HepG2 (cell line): ENCODE results near the gene GRAMD1A. TPM values are rescaled to one million over a fixed set of nuclear protein-coding genes. Genes with fewer than 3 reads are reported as not detected.

Source experiments
- ARID2 ChIP-seq: sonication (generic); formaldehyde crosslinking; IDR thresholded peaks from 2 replicates; pipeline ENCODE4 v1.8.1; 2022; ENCODE audit warnings: mild to moderate bottlenecking, missing genetic modification reagents, borderline replicate concordance
- ASH2L ChIP-seq: fragments of 300-600, 200-600 bp; sonication (generic); IDR thresholded peaks from 2 replicates; pipeline ENCODE4 v1.7.0; 2017; ENCODE audit warnings: low read depth, mild to moderate bottlenecking, moderate library complexity, mixed read lengths, low read length; ENCODE audit not compliant: insufficient read length
- ATF1 ChIP-seq: IDR thresholded peaks from 2 replicates; pipeline ENCODE4 v1.6.1; 2016; ENCODE audit warnings: mild to moderate bottlenecking, control low read depth
- CHD2 ChIP-seq: IDR thresholded peaks from 2 replicates; pipeline ENCODE4 v1.6.1; 2011; ENCODE audit warnings: low read depth, low read length, improper control_type of control experiment
- EEA1 ChIP-seq: sonication (generic); formaldehyde crosslinking; IDR thresholded peaks from 2 replicates; pipeline ENCODE4 v1.5.1; 2020; ENCODE audit warnings: mild to moderate bottlenecking, missing genetic modification reagents, borderline replicate concordance
- FOXM1 ChIP-seq: sonication (generic); formaldehyde crosslinking; IDR thresholded peaks from 2 replicates; pipeline ENCODE4 v1.5.0; 2020; ENCODE audit warnings: missing genetic modification reagents
- HDAC1 ChIP-seq: sonication (generic); formaldehyde crosslinking; IDR thresholded peaks from 2 replicates; pipeline ENCODE4 v1.5.1; 2020; ENCODE audit warnings: mild to moderate bottlenecking, missing genetic modification reagents
- NPAS2 ChIP-seq: sonication (generic); formaldehyde crosslinking; IDR thresholded peaks from 2 replicates; pipeline ENCODE4 v1.8.0; 2022; ENCODE audit warnings: mild to moderate bottlenecking, missing genetic modification reagents, borderline replicate concordance
- ZFP90 ChIP-seq: sonication (generic); formaldehyde crosslinking; IDR thresholded peaks from 2 replicates; pipeline ENCODE4 v1.8.0; 2022; ENCODE audit warnings: missing genetic modification reagents, mild to moderate bottlenecking, inconsistent platforms, borderline replicate concordance
- polyA plus RNA-seq, 8 experiments: library from polyadenylated mRNA; depleted of rRNA in 3 of 8; stranded (reverse) in 7 of 8; unstranded in 1 of 8; fragments of >200 nt; fragmentation: Illumina TruSeq in 4 of 8; extraction: Trizol in 4 of 8; gene quantifications; 2 replicates each; pipeline versions ENCODE4 v1.2.1 to v1.2.3, GENCODE V29; 2011 to 2016; ENCODE audit warnings: low read depth in 4 of 8, missing spikeins in 1 of 8, mixed read lengths in 1 of 8; ENCODE audit not compliant: insufficient read depth in 1 of 8
- total RNA-seq, 5 experiments: library from RNA; depleted of rRNA; stranded (reverse); fragments of >200 nt; fragmentation: Illumina TruSeq; extraction: Trizol; gene quantifications; 2 replicates each; pipeline ENCODE4 v1.2.3, GENCODE V29; 2016; ENCODE audit warnings: low read depth in 1 of 5
- TF ChIP-seq, protein P1 (sequence below): sonication (generic); formaldehyde crosslinking; IDR thresholded peaks from 2 replicates; pipeline ENCODE4 v1.5.0; 2020; ENCODE audit warnings: mild to moderate bottlenecking, missing genetic modification reagents, borderline replicate concordance
- TF ChIP-seq, protein P2 (sequence below): sonication (generic); formaldehyde crosslinking; IDR thresholded peaks from 2 replicates; pipeline ENCODE4 v1.4.0; 2020; ENCODE audit warnings: missing genetic modification reagents, mild to moderate bottlenecking, borderline replicate concordance
- TF ChIP-seq, protein P3 (sequence below): sonication (generic); formaldehyde crosslinking; IDR thresholded peaks from 2 replicates; pipeline ENCODE4 v1.5.0; 2020; ENCODE audit warnings: missing genetic modification reagents
- TF ChIP-seq, protein P4 (sequence below): sonication (generic); formaldehyde crosslinking; IDR thresholded peaks from 2 replicates; pipeline ENCODE4 v1.8.0; 2022; ENCODE audit warnings: mild to moderate bottlenecking, missing genetic modification reagents; ENCODE audit not compliant: insufficient replicate concordance

The GRAMD1A gene
- total and polyA plus RNA-seq, 2 of the 13 experiments (the other 11 are each of a cell fraction or from before 2014, with no cell fraction given), result 14.7 to 181 TPM

DNA sequence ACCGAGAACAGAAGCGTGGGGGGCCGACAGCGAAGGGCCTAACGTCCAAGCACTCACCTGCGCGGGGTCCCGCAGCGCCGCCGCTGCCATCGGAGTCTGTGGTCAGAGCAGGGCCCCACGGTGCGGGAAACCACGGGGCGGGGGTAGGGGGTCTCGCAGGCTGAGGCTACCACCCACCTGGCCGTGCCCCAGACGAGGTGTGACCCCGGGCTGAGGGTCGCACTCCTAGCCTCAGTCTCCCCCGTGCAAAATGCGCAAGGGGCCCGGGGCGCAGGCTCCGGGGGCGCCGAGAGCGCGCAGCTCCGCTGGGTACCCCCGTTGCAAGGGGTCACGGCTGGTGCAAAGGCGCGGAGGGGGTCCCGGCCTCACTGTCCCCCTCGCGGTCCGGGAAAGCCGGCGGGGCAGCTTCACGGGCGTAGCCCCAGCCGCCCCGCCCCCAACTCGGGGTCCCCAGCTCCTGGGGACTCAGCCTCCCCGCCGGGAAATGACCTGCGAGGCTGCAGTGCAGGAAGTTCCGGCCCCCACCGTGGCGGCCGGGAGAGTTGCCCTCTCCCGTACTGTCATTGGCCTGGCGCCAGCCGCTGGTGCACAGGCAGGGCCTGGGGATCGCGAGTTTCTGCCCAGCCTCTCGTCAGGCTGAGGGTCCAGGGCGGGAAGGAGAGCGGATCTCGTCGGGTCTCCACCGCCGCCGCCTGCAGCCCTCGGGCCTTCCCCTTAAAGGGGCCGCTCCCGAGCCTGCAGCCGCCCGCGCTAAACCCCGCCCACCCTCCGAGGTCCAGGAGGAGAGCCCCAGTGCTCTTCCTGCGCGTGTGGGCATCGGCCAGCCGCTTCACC is 36.3 kb upstream of the GRAMD1A start, which contains the start of gene ZNF792 (continued):
- TF ChIP-seq, protein P1, sequence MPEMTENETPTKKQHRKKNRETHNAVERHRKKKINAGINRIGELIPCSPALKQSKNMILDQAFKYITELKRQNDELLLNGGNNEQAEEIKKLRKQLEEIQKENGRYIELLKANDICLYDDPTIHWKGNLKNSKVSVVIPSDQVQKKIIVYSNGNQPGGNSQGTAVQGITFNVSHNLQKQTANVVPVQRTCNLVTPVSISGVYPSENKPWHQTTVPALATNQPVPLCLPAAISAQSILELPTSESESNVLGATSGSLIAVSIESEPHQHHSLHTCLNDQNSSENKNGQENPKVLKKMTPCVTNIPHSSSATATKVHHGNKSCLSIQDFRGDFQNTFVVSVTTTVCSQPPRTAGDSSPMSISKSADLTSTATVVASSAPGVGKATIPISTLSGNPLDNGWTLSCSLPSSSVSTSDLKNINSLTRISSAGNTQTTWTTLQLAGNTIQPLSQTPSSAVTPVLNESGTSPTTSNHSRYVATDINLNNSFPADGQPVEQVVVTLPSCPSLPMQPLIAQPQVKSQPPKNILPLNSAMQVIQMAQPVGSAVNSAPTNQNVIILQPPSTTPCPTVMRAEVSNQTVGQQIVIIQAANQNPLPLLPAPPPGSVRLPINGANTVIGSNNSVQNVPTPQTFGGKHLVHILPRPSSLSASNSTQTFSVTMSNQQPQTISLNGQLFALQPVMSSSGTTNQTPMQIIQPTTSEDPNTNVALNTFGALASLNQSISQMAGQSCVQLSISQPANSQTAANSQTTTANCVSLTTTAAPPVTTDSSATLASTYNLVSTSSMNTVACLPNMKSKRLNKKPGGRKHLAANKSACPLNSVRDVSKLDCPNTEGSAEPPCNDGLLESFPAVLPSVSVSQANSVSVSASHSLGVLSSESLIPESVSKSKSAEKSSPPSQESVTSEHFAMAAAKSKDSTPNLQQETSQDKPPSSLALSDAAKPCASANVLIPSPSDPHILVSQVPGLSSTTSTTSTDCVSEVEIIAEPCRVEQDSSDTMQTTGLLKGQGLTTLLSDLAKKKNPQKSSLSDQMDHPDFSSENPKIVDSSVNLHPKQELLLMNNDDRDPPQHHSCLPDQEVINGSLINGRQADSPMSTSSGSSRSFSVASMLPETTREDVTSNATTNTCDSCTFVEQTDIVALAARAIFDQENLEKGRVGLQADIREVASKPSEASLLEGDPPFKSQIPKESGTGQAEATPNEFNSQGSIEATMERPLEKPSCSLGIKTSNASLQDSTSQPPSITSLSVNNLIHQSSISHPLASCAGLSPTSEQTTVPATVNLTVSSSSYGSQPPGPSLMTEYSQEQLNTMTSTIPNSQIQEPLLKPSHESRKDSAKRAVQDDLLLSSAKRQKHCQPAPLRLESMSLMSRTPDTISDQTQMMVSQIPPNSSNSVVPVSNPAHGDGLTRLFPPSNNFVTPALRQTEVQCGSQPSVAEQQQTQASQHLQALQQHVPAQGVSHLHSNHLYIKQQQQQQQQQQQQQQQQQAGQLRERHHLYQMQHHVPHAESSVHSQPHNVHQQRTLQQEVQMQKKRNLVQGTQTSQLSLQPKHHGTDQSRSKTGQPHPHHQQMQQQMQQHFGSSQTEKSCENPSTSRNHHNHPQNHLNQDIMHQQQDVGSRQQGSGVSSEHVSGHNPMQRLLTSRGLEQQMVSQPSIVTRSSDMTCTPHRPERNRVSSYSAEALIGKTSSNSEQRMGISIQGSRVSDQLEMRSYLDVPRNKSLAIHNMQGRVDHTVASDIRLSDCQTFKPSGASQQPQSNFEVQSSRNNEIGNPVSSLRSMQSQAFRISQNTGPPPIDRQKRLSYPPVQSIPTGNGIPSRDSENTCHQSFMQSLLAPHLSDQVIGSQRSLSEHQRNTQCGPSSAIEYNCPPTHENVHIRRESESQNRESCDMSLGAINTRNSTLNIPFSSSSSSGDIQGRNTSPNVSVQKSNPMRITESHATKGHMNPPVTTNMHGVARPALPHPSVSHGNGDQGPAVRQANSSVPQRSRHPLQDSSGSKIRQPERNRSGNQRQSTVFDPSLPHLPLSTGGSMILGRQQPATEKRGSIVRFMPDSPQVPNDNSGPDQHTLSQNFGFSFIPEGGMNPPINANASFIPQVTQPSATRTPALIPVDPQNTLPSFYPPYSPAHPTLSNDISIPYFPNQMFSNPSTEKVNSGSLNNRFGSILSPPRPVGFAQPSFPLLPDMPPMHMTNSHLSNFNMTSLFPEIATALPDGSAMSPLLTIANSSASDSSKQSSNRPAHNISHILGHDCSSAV (CRISPR knock-in tag), result no peak
- TF ChIP-seq ZFP90, result 0 out of 2 replicates have a peak, but pooled peaks have one; percentile 22
- no peak for TF ChIP-seq FOXM1 (CRISPR knock-in tag)
- TF ChIP-seq, protein P2, sequence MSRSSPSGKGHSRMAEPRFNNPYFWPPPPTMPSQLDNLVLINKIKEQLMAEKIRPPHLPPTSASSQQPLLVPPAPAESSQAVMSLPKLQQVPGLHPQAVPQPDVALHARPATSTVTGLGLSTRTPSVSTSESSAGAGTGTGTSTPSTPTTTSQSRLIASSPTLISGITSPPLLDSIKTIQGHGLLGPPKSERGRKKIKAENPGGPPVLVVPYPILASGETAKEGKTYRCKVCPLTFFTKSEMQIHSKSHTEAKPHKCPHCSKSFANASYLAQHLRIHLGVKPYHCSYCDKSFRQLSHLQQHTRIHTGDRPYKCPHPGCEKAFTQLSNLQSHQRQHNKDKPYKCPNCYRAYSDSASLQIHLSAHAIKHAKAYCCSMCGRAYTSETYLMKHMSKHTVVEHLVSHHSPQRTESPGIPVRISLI (CRISPR knock-in tag), result no peak
- no peak for TF ChIP-seq NPAS2 (CRISPR knock-in tag)
- no peak for TF ChIP-seq ATF1
- TF ChIP-seq, protein P3, sequence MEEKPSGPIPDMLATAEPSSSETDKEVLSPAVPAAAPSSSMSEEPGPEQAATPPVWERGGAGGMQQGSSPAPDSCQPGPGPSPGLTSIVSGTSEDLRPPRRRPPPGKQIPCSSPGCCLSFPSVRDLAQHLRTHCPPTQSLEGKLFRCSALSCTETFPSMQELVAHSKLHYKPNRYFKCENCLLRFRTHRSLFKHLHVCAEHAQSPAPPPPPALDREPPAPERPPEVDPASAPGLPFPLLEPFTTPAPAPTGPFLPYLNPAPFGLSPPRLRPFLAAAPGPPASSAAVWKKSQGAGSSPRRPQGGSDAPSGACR (CRISPR knock-in tag), result peak; percentile 73; the same call in 1 of the 2 replicates
- TF ChIP-seq ASH2L, result peak; percentile 60
- TF ChIP-seq EEA1 (CRISPR knock-in tag), result peak; percentile 62; the same call in 1 of the 2 replicates
- TF ChIP-seq, protein P4, sequence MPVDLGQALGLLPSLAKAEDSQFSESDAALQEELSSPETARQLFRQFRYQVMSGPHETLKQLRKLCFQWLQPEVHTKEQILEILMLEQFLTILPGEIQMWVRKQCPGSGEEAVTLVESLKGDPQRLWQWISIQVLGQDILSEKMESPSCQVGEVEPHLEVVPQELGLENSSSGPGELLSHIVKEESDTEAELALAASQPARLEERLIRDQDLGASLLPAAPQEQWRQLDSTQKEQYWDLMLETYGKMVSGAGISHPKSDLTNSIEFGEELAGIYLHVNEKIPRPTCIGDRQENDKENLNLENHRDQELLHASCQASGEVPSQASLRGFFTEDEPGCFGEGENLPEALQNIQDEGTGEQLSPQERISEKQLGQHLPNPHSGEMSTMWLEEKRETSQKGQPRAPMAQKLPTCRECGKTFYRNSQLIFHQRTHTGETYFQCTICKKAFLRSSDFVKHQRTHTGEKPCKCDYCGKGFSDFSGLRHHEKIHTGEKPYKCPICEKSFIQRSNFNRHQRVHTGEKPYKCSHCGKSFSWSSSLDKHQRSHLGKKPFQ (CRISPR knock-in tag), result peak; percentile 21
- TF ChIP-seq ARID2 (CRISPR knock-in tag), result 0 out of 2 replicates have a peak, but pooled peaks have one; percentile 45
- TF ChIP-seq CHD2, result peak; percentile 70
- TF ChIP-seq HDAC1 (CRISPR knock-in tag), result peak; percentile 77
